HG03521 (cell line): ENCODE results near the gene PML.

ENCODE experiments used
- ATAC-seq: cut with Tn5 transposase; IDR thresholded peaks from one replicate; pipeline ENCODE4 v1.9.1; 2021; ENCODE audit warnings: mild to moderate bottlenecking, moderate library complexity; ENCODE audit not compliant: unreplicated experiment

The PML gene

DNA sequence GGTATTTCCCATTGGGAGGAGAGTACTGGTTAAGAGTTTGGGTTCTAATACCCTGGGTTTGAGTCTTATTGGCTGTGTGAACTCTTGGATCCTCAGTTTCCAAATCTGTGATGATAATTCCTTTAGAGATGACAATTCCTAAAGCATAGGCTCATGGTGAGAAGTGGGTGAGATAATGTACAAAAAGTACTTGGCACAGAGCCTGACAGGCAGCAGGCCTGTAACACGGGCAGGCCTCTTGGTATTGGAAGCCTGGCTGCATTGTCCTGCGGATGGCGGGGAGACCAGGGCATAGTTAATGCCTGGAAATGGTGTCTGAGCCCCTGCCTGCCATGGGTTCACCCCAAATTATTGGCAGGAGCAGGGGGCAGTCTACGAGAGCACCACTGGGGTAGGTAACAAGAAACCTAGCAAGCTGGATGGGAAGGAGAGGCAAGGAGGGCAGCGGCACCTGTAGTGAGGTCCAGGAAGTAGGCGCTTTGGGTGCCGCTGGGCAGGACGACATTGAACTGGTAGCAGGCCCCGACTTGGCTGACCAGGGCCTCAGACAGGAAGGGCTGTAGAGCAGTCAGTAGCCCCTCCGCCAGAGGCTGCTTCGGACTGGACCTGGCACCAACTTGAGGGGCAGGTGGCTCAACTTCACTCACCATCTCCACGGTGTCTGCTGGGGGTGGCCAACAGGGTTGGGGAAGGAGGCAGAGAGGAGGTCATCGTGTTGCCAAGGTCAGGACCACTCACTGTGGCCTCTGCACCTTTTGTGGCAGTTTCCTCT lies 10.1 kb upstream of the PML start:
- ATAC-seq = no peak

- ATAC-seq = no peak
Observed at GRCh38 chr15:73985101-73985873, 9.2 kb upstream of the PML start.

DNA sequence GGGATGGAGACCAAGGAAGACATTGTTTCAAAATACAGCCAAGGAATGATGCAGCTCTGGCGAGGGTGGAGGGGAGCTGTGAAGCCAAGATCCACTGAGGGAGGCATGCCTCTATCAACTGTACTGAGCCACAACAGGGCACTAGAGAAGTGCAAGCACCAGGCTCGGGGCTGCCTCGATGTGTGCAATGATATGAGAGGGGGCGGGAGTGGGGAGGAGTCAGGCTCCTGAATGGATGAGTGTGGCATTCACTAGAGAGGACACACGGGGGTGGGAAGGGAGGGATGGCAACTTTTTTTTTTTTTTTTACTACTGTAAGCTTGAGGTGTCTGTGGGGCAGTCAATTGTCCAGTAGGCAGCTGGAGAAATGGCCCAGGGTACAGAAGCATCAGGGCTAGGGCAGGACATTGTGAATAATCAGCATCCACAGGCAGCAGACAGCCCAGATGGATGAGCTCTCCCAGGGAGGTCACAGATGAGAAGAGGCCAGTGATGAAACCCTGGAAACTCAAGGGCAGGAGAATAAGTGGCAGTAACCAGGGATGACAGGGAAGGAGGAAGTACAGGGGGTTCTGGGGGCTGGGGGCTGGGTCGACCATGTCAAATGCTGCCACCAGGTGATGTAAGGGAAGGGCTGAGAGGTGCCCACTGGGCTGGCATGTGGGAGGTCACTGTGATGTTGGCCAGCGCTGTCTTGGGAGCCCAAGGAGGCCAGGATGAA lies 8.3 kb upstream of the PML start:
- no peak for ATAC-seq

GRCh38 chr15:73986776-73987056 lies 7.8 kb upstream of the PML start:
- ATAC-seq = no peak

- ATAC-seq = no peak
Observed at GRCh38 chr15:73987250-73987649, 7.3 kb upstream of the PML start.

- no peak for ATAC-seq
Observed at GRCh38 chr15:73987681-73988444, 6.7 kb upstream of the PML start.

GRCh38 chr15:73988445-73988969 lies 6.0 kb upstream of the PML start:
- ATAC-seq = no peak

- no peak for ATAC-seq
Observed at GRCh38 chr15:73989001-73989798, 5.3 kb upstream of the PML start.

- ATAC-seq = no peak
Observed at GRCh38 chr15:73990250-73991005, 4.1 kb upstream of the PML start.

- ATAC-seq = no peak
Observed at GRCh38 chr15:73991260-73991659, 3.3 kb upstream of the PML start.

DNA sequence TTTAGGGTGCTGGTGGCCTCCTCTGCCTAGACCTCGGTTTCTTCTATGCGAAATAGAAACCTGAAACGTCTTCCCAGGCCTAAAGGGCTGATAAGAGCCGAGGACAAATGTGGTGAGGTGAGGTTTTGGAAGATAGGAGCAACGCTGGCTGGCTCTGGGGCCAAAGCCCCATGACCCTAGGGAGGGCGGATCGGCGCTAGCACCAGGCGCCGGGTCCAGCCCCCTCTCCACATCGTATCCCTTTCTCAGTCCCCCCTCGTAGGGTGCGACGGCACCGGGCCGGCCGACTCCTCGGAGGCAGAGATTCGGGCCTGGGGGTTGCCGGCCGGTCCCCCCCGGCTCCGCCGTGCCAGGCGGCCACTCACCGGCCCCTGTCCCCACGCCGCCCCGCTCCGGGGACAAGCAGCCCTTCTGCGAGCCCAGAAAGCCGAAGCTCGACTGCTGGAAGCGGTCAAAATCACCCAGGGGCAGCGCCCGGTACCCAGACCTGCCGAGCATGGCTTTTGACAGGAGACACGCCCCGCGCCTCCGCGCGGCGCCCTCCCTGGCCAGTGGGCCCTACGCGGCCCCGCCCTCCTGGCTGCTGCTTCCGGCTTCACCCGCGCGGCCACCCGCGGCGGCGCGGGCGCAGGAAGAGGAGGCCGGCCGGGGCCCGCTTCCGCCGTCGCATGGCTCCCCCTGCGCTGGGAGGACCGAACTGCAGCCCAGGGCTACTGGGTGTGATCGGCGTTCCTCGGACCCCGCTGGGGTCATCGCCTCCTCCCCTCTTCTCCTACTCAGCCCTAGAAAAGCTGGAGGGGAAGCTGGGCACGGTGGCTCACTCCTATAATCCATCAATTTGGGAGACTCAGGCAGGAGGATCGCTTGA lies 2.6 kb upstream of the PML start, which contains the start of gene STOML1:
STOML1 (minus strand) TSS at position 570 of the 868 bp plus-strand sequence; CDS start at position 498, 72 bp downstream.
- peak; percentile 75 for ATAC-seq

DNA sequence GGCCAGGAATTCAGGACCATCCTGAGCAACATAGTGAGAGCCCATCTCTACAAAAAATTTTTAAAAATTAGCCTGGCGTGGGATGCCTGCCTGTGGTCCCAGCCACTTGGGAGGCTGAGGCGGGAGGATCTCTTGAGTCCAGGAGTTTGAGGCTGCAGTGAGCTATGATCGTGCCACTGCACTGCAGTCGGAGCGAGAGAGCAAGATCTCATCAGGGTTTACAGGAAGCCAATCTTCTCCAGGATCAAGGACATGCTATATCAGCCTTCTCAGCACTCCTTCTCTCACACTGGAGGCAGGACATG lies 2.0 kb upstream of the PML start:
- ATAC-seq = no peak

- ATAC-seq = no peak
Observed at GRCh38 chr15:73993211-73993994, 1.1 kb upstream of the PML start.

DNA sequence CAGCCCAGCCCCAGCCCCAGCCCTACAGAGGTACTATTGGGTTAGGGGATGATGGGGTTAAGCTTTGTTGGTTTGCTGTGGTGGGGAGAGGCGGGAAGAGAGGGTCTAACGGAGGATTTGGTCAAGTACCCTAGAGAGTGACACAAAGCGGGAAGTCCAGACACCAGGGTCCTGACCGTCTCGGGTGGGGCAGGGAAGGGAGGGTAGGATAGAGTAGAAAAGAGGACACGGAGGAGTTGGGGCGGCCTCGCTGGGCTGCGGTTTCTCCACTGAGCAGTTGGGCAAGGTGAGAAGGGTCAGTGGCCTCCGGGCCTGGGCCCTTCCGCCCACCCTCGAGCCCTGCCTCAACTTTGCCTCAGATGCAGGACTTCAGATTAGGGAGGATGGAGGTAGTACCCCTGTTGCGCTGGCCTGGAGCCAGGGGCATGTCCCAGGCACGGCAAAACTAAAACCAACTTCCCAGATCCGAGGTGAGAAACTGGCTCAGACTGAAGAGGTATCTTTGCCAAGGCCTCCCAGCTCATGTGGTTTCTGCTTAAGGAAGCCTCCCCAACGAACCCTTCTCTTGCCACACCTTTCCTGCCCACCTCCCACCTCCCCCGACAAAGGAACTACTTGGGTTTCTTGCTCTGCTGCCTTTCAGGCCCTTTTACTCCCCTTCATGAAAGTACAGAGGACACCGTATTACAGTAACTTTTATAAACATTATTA lies 551 bp downstream of the PML start:
- no peak for ATAC-seq

DNA sequence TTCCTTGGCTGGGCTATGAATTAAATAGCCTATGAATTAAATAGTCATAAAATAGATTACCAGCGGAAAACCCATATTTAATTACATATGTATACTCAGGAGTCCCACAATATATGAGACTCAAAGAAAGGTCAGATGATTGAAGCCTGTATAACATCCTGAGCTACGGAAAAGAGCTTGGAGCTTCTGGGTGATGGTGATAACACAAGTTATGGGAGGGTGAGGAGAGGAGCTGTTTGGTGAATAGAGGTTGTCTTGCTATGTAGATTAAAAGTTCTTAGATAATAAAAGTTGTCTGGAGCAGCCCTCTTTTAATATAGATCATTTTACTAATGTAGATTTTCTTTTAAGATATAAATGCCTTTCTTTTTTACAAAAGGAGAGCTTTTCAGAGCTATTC lies 1.8 kb downstream of the PML start:
- no peak for ATAC-seq

DNA sequence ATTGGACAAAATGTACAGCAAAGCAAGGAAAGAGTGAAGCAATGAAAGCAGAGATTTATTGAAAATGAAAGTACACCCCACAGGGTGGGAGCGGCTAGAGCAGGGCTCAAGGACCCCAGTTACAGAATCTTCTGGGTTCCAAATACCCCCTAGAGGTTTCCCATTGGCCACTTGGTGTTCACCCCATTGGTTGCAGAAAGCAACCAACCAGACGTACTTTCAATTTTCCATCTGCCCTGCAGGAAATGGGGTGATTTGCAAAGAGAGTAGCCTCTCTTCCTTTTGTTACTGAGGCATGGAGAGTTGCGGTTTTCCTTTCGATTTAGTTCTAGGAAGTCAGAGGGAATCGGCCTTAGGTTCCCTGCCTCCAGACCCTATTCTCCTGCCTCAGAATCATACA lies 2.4 kb downstream of the PML start:
- ATAC-seq = no peak

DNA sequence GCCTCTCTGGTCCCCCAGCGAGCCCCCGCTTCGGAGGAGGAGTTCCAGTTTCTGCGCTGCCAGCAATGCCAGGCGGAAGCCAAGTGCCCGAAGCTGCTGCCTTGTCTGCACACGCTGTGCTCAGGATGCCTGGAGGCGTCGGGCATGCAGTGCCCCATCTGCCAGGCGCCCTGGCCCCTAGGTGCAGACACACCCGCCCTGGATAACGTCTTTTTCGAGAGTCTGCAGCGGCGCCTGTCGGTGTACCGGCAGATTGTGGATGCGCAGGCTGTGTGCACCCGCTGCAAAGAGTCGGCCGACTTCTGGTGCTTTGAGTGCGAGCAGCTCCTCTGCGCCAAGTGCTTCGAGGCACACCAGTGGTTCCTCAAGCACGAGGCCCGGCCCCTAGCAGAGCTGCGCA lies 3.5 kb downstream of the PML start:
- no peak for ATAC-seq
